Measurements from ENCODE around the gene PRKN. TPM values are rescaled to one million over a fixed set of nuclear protein-coding genes. Genes with fewer than 3 reads are reported as not detected.

The PRKN gene
- total and polyA plus RNA-seq, 2 experiments from 2014 or later, result 0.10 to 0.84 TPM

- TF ChIP-seq ZNF462 (CRISPR knock-in tag; IDR thresholded peaks at IDR 0.05), result no peak
- TF ChIP-seq EZH2phosphoT487 (IDR thresholded peaks at IDR 0.05; ENCODE audit: unreplicated experiment), result no peak
- no peak for TF ChIP-seq NANOG (IDR thresholded peaks at IDR 0.05; ENCODE audit: borderline replicate concordance)
- no peak for TF ChIP-seq ZNF114 (CRISPR knock-in tag; IDR thresholded peaks at IDR 0.05)
- no peak for TF ChIP-seq CREB1 (CRISPR knock-in tag; IDR thresholded peaks at IDR 0.05; ENCODE audit: low read depth)
- no peak for TF ChIP-seq STAT1 (IDR thresholded peaks at IDR 0.05; ENCODE audit: unreplicated experiment)
- no peak for TF ChIP-seq REST (IDR thresholded peaks at IDR 0.05; ENCODE audit: unreplicated experiment)
- no peak for TF ChIP-seq ZNF331 (CRISPR knock-in tag; IDR thresholded peaks at IDR 0.05; ENCODE audit: low read depth)
- no peak for TF ChIP-seq ETS1 (IDR thresholded peaks at IDR 0.05)
- TF ChIP-seq EZH2 (IDR thresholded peaks at IDR 0.05; ENCODE audit: low read depth, unreplicated experiment), result no peak
- no peak for TF ChIP-seq POLR2AphosphoS5 (IDR thresholded peaks at IDR 0.05; ENCODE audit: low read depth)
Observed at GRCh38 chr6:162363757-162364156, 363.8 kb downstream of the PRKN start (continued).

Data from GM23338 (cell line).